K562 (cell line): ENCODE data around the gene LAIR1. TPM values are rescaled to one million over a fixed set of nuclear protein-coding genes. Genes with fewer than 3 reads are reported as not detected.

ENCODE experiments used
- ATAC-seq: fragments of 200-7000 bp; cut with Tn5 transposase; 3 replicates; pipeline ENCODE4 v1.9.1; 2020; ENCODE audit warnings: moderate library complexity
- BruUV-seq: library from RNA; stranded (reverse); fragments of 400-500 nt; replicated peaks from 2 replicates; lab custom pipeline; 2021; lab: Mats Ljungman, UMichigan
- CTCF ChIA-PET: fragments of 300-600 bp; formaldehyde crosslinking; extraction: SDS; loops from one replicate; lab custom pipeline; 2021; ENCODE audit warnings: low intra/inter-chr PET ratio; lab: Yijun Ruan, JAX
- POLR2A ChIA-PET: fragments of 300-600, 350-650 bp; sonication (Branson Sonifier 250); formaldehyde crosslinking; extraction: SDS; loops from one replicate; lab custom pipeline; 2021; ENCODE audit warnings: antibody characterized with exemption, inconsistent platforms; lab: Yijun Ruan, JAX
- DNase-seq, 4 experiments: peaks; one replicate each; pipeline versions ENCODE4 v3.0.0 to v3.0.0-alpha.2; 2011 to 2018; ENCODE audit warnings: low spot score in 3 of 4, mixed read lengths in 3 of 4; ENCODE audit errors: extremely low read depth in 1 of 4
- FAIRE-seq: peaks from 2 replicates; lab custom pipeline; 2011; peaks lifted over from hg19 to GRCh38; lab: Jason Lieb, UNC
- H2AFZ ChIP-seq: 2 replicates; pipeline ENCODE4 v1.6.0; 2011; ENCODE audit warnings: low read depth, low read length, control low read depth, inconsistent platforms
- H3K27ac ChIP-seq: fragments of 200-600 bp; 3 replicates; pipeline ENCODE4 v1.8.0; 2011; ENCODE audit warnings: low read depth, mild to moderate bottlenecking, control low read depth, inconsistent platforms, low read length, moderate library complexity, mixed read lengths; ENCODE audit errors: extremely low read depth
- H3K27me3 ChIP-seq, 2 experiments: fragments of 300-600 bp in 1 of 2; 2 replicates in 1 of 2; 3 replicates in 1 of 2; pipeline versions ENCODE4 v1.6.0 to v1.8.0; 2011; ENCODE audit warnings: inconsistent platforms in 2 of 2, low read length in 2 of 2, mild to moderate bottlenecking in 1 of 2, mixed read lengths in 1 of 2, moderate library complexity in 1 of 2; ENCODE audit not compliant: control insufficient read depth in 2 of 2, insufficient read depth in 2 of 2
- H3K36me3 ChIP-seq: fragments of 300-600 bp; 3 replicates; pipeline ENCODE4 v1.8.0; 2011; ENCODE audit warnings: mild to moderate bottlenecking, low read length, inconsistent platforms; ENCODE audit not compliant: control insufficient read depth, insufficient read depth
- H3K4me1 ChIP-seq, 2 experiments: fragments of 200-600 bp in 1 of 2; replicated peaks in 1 of 2; 2 replicates in 1 of 2; 3 replicates in 1 of 2; pipeline versions ENCODE4 v1.5.1 to v1.8.0; 2011; ENCODE audit warnings: inconsistent platforms in 2 of 2, low read length in 2 of 2, mild to moderate bottlenecking in 1 of 2, mixed read lengths in 1 of 2, moderate library complexity in 1 of 2; ENCODE audit not compliant: control insufficient read depth in 2 of 2, insufficient read depth in 2 of 2
- H3K4me2 ChIP-seq: 2 replicates; pipeline ENCODE4 v1.6.1; 2011; ENCODE audit warnings: low read length, control low read depth, inconsistent platforms, mixed read lengths; ENCODE audit not compliant: insufficient read depth
- H3K4me3 ChIP-seq: fragments of 200-600 bp; sonication (generic), shearing (Covaris generic); 2 replicates; pipeline ENCODE4 v1.5.1; 2016; ENCODE audit warnings: control low read depth, inconsistent platforms
- H3K79me2 ChIP-seq: fragments of 200-600 bp; 3 replicates; pipeline ENCODE4 v1.8.0; 2011; ENCODE audit warnings: low read length, inconsistent platforms; ENCODE audit not compliant: control insufficient read depth, insufficient read depth
- H3K9ac ChIP-seq, 2 experiments: 2 replicates each; pipeline versions ENCODE4 v1.6.0 to v1.6.1; 2011; ENCODE audit warnings: low read depth in 2 of 2, low read length in 2 of 2, control low read depth in 1 of 2, inconsistent platforms in 1 of 2, mild to moderate bottlenecking in 1 of 2, mixed read lengths in 1 of 2; ENCODE audit not compliant: insufficient read depth in 1 of 2
- H3K9me1 ChIP-seq: one replicate; pipeline ENCODE4 v1.6.0; 2011; ENCODE audit warnings: inconsistent platforms, mild to moderate bottlenecking, low read length, moderate library complexity; ENCODE audit not compliant: control insufficient read depth, insufficient read depth
- H3K9me3 ChIP-seq: replicated peaks from 2 replicates; pipeline ENCODE4 v1.5.1; 2011; ENCODE audit warnings: low read depth, low read length, inconsistent platforms; ENCODE audit not compliant: control insufficient read depth, insufficient read depth
- H4K20me1 ChIP-seq: replicated peaks from 2 replicates; pipeline ENCODE4 v1.6.1; 2011; ENCODE audit warnings: low read length, inconsistent platforms, mixed read lengths; ENCODE audit not compliant: control insufficient read depth, insufficient read depth
- EP300 ChIP-seq: IDR thresholded peaks from 2 replicates; pipeline ENCODE4 v1.6.1; 2012; ENCODE audit warnings: low read length, improper control_type of control experiment
- KDM4B ChIP-seq, 2 experiments: fragments of 450-650 bp in 1 of 2; sonication (generic) in 1 of 2; IDR thresholded peaks; 2 replicates each; pipeline ENCODE4 v1.6.1; 2016 to 2017; ENCODE audit warnings: borderline replicate concordance in 2 of 2, antibody characterized with exemption in 1 of 2, low read depth in 1 of 2, mild to moderate bottlenecking in 1 of 2
- MAX ChIP-seq: sonication (generic); formaldehyde crosslinking; IDR thresholded peaks from 2 replicates; pipeline ENCODE4 v1.9.0; 2022; ENCODE audit warnings: mild to moderate bottlenecking, missing genetic modification reagents
- MNT ChIP-seq, 2 experiments: fragments of 450-650 bp; conservative IDR thresholded peaks; 2 replicates each; pipeline ENCODE4 v1.6.1; 2017; ENCODE audit warnings: mild to moderate bottlenecking in 2 of 2, moderate library complexity in 2 of 2
- NR1H2 ChIP-seq: sonication (generic); formaldehyde crosslinking; IDR thresholded peaks from 2 replicates; pipeline ENCODE4 v1.4.0; 2020; ENCODE audit warnings: mild to moderate bottlenecking, missing genetic modification reagents
- THAP12 ChIP-seq: fragments of 250-450 bp; sonication (Bioruptor Pico); IDR thresholded peaks from 2 replicates; pipeline ENCODE4 v1.9.0; 2021; ENCODE audit warnings: mild to moderate bottlenecking, inconsistent platforms
- ZBTB43 ChIP-seq: sonication (generic); formaldehyde crosslinking; IDR thresholded peaks from 2 replicates; pipeline ENCODE4 v1.8.0; 2023; ENCODE audit warnings: mild to moderate bottlenecking, missing genetic modification reagents
- ZNF24 ChIP-seq: fragments of 450-650 bp; IDR thresholded peaks from 2 replicates; pipeline ENCODE4 v1.6.1; 2016
- WGBS: fragments of 100-300 bp; shearing (Covaris generic); methylation state at CpG from one replicate; pipeline ENCODE4 v1.1.6; 2016; ENCODE audit warnings: low coverage, mixed read lengths; ENCODE audit not compliant: insufficient coverage; ENCODE audit errors: missing lambda C conversion rate; 5-methylcytosine and 5-hydroxymethylcytosine counted together
- in situ Hi-C: fragments of 300-500 bp; cut with MboI; formaldehyde crosslinking; loops from 4 replicates; pipeline ENCODE4 v1.15.0; 2018; ENCODE audit warnings: inconsistent platforms, mixed read lengths
- intact Hi-C: fragments of 100-400 bp; cut with micrococcal nuclease; formaldehyde crosslinking; loops from 2 replicates; pipeline ENCODE4 v1.14.2; 2022
- polyA plus RNA-seq, 8 experiments: library from polyadenylated mRNA; depleted of rRNA in 4 of 8; stranded (reverse) in 5 of 8; unstranded in 3 of 8; fragments of >200 nt; fragmentation: Nextera tagmentation in 2 of 8; fragmentation: Illumina TruSeq in 1 of 8; extraction: Ambion mirVana in 2 of 8; extraction: Trizol in 1 of 8; gene quantifications; 2 replicates each; pipeline versions ENCODE4 v1.2.1 to v1.2.3, GENCODE V29; 2011 to 2014; ENCODE audit warnings: inconsistent platforms in 1 of 8, missing spikeins in 1 of 8
- total RNA-seq, 7 experiments: library from RNA; depleted of rRNA in 6 of 7; stranded (reverse); fragments of >200 nt in 6 of 7; fragmentation: Illumina TruSeq in 2 of 7; extraction: Trizol in 2 of 7; gene quantifications; 2 replicates each; pipeline versions ENCODE4 v1.2.1 to v1.2.3, GENCODE V29; 2011 to 2021; ENCODE audit warnings: low replicate concordance in 1 of 7

LAIR1 gene
- total and polyA plus RNA-seq, 9 of the 15 experiments (the other 6 are each of a cell fraction or from before 2014, with no cell fraction given), result 0.12 to 0.54 (median 0.24) TPM; not detected in 6

- in situ Hi-C loops, result no loop called here
- no peak overlapping the region for H2AFZ ChIP-seq
- peaks cover 25 to 32% of the 10 kb centered on the region in 2 experiments for H3K27me3 ChIP-seq
- no peaks in the 10 kb centered on the region; the same call in 1 of the 2 replicates for H3K9me3 ChIP-seq
- H3K36me3 ChIP-seq, result no peaks in the 10 kb centered on the region
- intact Hi-C loops, result no loop called here
- DNase-seq (no peak), FAIRE-seq (no peak), ATAC-seq (no peak)
- no peak overlapping the region for H3K9ac ChIP-seq
- H4K20me1 ChIP-seq, result no peaks in the 10 kb centered on the region
- no peak overlapping the region for H3K4me3 ChIP-seq
- no peak overlapping the region for H3K27ac ChIP-seq
- no TSS peak for BruUV-seq
- H3K79me2 ChIP-seq, result no peaks in the 10 kb centered on the region
- H3K9me1 ChIP-seq, result no peaks in the 10 kb centered on the region
- ChIA-PET CTCF (no interaction called here), POLR2A (interaction anchor here (0.6 to 0.8 kb wide), 2 partner anchors 122 to 178 kb away, joined by 3 to 4 read pairs; no protein-coding TSS in a partner anchor)
- 2% methylated on average over 34 of the region's 36 CpGs for WGBS
- H3K4me2 ChIP-seq, result no peak overlapping the region
- no peaks in the 10 kb centered on the region for H3K4me1 ChIP-seq
- TF ChIP-seq MNT (conservative IDR thresholded peaks at IDR 0.05), result no peak
- no peak for TF ChIP-seq THAP12
- TF ChIP-seq NR1H2 (CRISPR knock-in tag), result no peak
- no peak for TF ChIP-seq ZNF24
- no peak for TF ChIP-seq EP300
- no peak for TF ChIP-seq MAX (CRISPR knock-in tag)
- peak in 1 of 2 experiments; percentile 28; a peak in 1 of 4 replicates for TF ChIP-seq KDM4B (IDR thresholded peaks at IDR 0.05; ENCODE audit: borderline replicate concordance in 2 of 2, low read depth in 1 of 2)
- TF ChIP-seq ZBTB43 (CRISPR knock-in tag), result no peak
These were observed 23.5 kb upstream of the LAIR1 start for GRCh38 chr19:54387991-54388801.
